IMR-90 (cell line): Measurements from ENCODE around the gene MPRIP. TPM values are rescaled to one million over a fixed set of nuclear protein-coding genes. Genes with fewer than 3 reads are reported as not detected.

ENCODE experiments used
- ATAC-seq: fragments of 200-7000 bp; cut with Tn5 transposase; 2 replicates; pipeline ENCODE4 v1.9.1; 2020; ENCODE audit warnings: low read depth, mild to moderate bottlenecking, moderate library complexity
- BruUV-seq: library from RNA; stranded (reverse); fragments of 400-500 nt; replicated peaks from 2 replicates; lab custom pipeline; 2021; lab: Mats Ljungman, UMichigan
- CTCF ChIA-PET: fragments of 300-600 bp; formaldehyde crosslinking; extraction: SDS; loops from one replicate; lab custom pipeline; 2021; ENCODE audit warnings: antibody characterized with exemption; lab: Yijun Ruan, JAX
- POLR2A ChIA-PET: fragments of 300-600 bp; sonication (Branson Sonifier 250); formaldehyde crosslinking; loops from one replicate; lab custom pipeline; 2022; ENCODE audit warnings: antibody characterized with exemption; ENCODE audit not compliant: unreplicated experiment; lab: Charles Lee
- DNase-seq: peaks from one replicate; pipeline ENCODE4 v3.0.0; 2013
- H2AFZ ChIP-seq: replicated peaks from 2 replicates; pipeline ENCODE3; 2013; ENCODE audit warnings: low read length, mild to moderate bottlenecking; ENCODE audit not compliant: poor library complexity
- H2AK5ac ChIP-seq: 2 replicates; pipeline ENCODE4 v1.6.1; 2013; ENCODE audit warnings: low read depth, low read length, inconsistent platforms
- H2AK9ac ChIP-seq: replicated peaks from 2 replicates; pipeline ENCODE3; 2013; ENCODE audit warnings: mild to moderate bottlenecking, low read depth, low read length, moderate library complexity; ENCODE audit not compliant: poor library complexity
- H2BK120ac ChIP-seq: 2 replicates; pipeline ENCODE4 v1.6.1; 2013; ENCODE audit warnings: low read depth, low read length, inconsistent platforms
- H2BK15ac ChIP-seq: 3 replicates; pipeline ENCODE4 v1.6.1; 2013; ENCODE audit warnings: low read depth, low read length, inconsistent platforms
- H2BK20ac ChIP-seq: 2 replicates; pipeline ENCODE4 v1.6.1; 2013; ENCODE audit warnings: low read depth, mild to moderate bottlenecking, inconsistent platforms, low read length, moderate library complexity
- H2BK5ac ChIP-seq: 2 replicates; pipeline ENCODE4 v1.6.1; 2013; ENCODE audit warnings: mild to moderate bottlenecking, low read depth, low read length, inconsistent platforms; ENCODE audit not compliant: poor library complexity, severe bottlenecking
- H3K14ac ChIP-seq: replicated peaks from 2 replicates; pipeline ENCODE4 v1.6.1; 2013; ENCODE audit warnings: low read depth, low read length, inconsistent platforms
- H3K18ac ChIP-seq: 2 replicates; pipeline ENCODE4 v1.6.1; 2013; ENCODE audit warnings: low read depth, low read length, control low read depth
- H3K23ac ChIP-seq: 2 replicates; pipeline ENCODE4 v1.6.1; 2013; ENCODE audit warnings: low read depth, low read length, inconsistent platforms
- H3K27ac ChIP-seq: 2 replicates; pipeline ENCODE4 v1.5.1; 2013; ENCODE audit warnings: mild to moderate bottlenecking, control low read depth, low read length; ENCODE audit not compliant: insufficient read depth
- H3K27me3 ChIP-seq: 2 replicates; pipeline ENCODE4 v1.6.1; 2013; ENCODE audit warnings: low read length; ENCODE audit not compliant: control insufficient read depth, insufficient read depth
- H3K36me3 ChIP-seq: 2 replicates; pipeline ENCODE4 v1.6.1; 2013; ENCODE audit warnings: low read length, mixed read lengths; ENCODE audit not compliant: control insufficient read depth, insufficient read depth
- H3K4ac ChIP-seq: 2 replicates; pipeline ENCODE4 v1.6.1; 2013; ENCODE audit warnings: low read depth, low read length, inconsistent platforms
- H3K4me1 ChIP-seq: 2 replicates; pipeline ENCODE4 v1.6.1; 2013; ENCODE audit warnings: low read length, mixed read lengths; ENCODE audit not compliant: control insufficient read depth, insufficient read depth
- H3K4me2 ChIP-seq: 2 replicates; pipeline ENCODE4 v1.6.1; 2013; ENCODE audit warnings: low read depth, mild to moderate bottlenecking, control low read depth, low read length, moderate library complexity
- H3K4me3 ChIP-seq: 2 replicates; pipeline ENCODE4 v1.5.1; 2013; ENCODE audit warnings: low read depth, mild to moderate bottlenecking, control low read depth, low read length, moderate library complexity; ENCODE audit not compliant: insufficient read depth
- H3K56ac ChIP-seq: 2 replicates; pipeline ENCODE4 v1.6.1; 2013; ENCODE audit warnings: low read length, inconsistent platforms; ENCODE audit not compliant: insufficient read depth; ENCODE audit errors: extremely low read depth
- H3K79me1 ChIP-seq, 2 experiments: 2 replicates each; pipeline ENCODE4 v1.6.1; 2013; ENCODE audit warnings: low read length in 2 of 2, inconsistent platforms in 1 of 2, low read depth in 1 of 2
- H3K9ac ChIP-seq: 2 replicates; pipeline ENCODE4 v1.6.1; 2013; ENCODE audit warnings: low read depth, low read length, control low read depth
- H3K9me1 ChIP-seq: 2 replicates; pipeline ENCODE4 v1.6.1; 2013; ENCODE audit warnings: low read length, inconsistent platforms; ENCODE audit not compliant: insufficient read depth
- H3K9me3 ChIP-seq: 2 replicates; pipeline ENCODE4 v1.6.1; 2013; ENCODE audit warnings: low read length; ENCODE audit not compliant: control insufficient read depth, insufficient read depth
- H4K20me1 ChIP-seq: 2 replicates; pipeline ENCODE4 v1.6.1; 2013; ENCODE audit warnings: low read length, inconsistent platforms; ENCODE audit not compliant: insufficient read depth
- H4K5ac ChIP-seq: 2 replicates; pipeline ENCODE4 v1.6.1; 2013; ENCODE audit warnings: mild to moderate bottlenecking, low read depth, low read length, control low read depth
- H4K8ac ChIP-seq, 2 experiments: 2 replicates each; pipeline ENCODE4 v1.6.1; 2013; ENCODE audit warnings: low read depth in 2 of 2, low read length in 2 of 2, control low read depth in 1 of 2, inconsistent platforms in 1 of 2
- H4K91ac ChIP-seq: 2 replicates; pipeline ENCODE4 v1.6.1; 2013; ENCODE audit warnings: low read depth, low read length, inconsistent platforms; ENCODE audit not compliant: insufficient read depth
- CEBPB ChIP-seq: IDR thresholded peaks from 2 replicates; pipeline ENCODE4 v1.6.1; 2012; ENCODE audit warnings: low read depth, low read length, improper control_type of control experiment
- RCOR1 ChIP-seq: IDR thresholded peaks from 2 replicates; pipeline ENCODE4 v1.6.1; 2012; ENCODE audit warnings: mild to moderate bottlenecking, low read length, improper control_type of control experiment; ENCODE audit not compliant: insufficient replicate concordance
- RFX5 ChIP-seq: IDR thresholded peaks from 2 replicates; pipeline ENCODE4 v1.8.0; 2012; ENCODE audit warnings: low read depth, mild to moderate bottlenecking, low read length, moderate library complexity
- WGBS, 2 experiments: methylation state at CpG; one replicate each; pipeline versions ENCODE4 v1.1.5 to v1.1.7; 2013; ENCODE audit warnings: missing lambda C conversion rate in 2 of 2; ENCODE audit not compliant: insufficient read length in 1 of 2; ENCODE audit errors: extremely low coverage in 2 of 2; 5-methylcytosine and 5-hydroxymethylcytosine counted together
- dilution Hi-C: fragments of 300-500 bp; cut with HindIII; formaldehyde crosslinking; loops from one replicate; pipeline ENCODE4 v1.14.3; 2018; ENCODE audit warnings: low sequenced_read_pairs; ENCODE audit not compliant: unreplicated experiment
- in situ Hi-C: fragments of 300-500 bp; cut with MboI; formaldehyde crosslinking; loops from 3 replicates; pipeline ENCODE4 v1.14.3; 2019; ENCODE audit warnings: low sequenced_read_pairs, inconsistent platforms, mixed read lengths
- intact Hi-C: fragments of 100-400 bp; cut with micrococcal nuclease; formaldehyde crosslinking; loops from 2 replicates; pipeline ENCODE4 v1.10.0; 2022
- polyA plus RNA-seq, 3 experiments: library from polyadenylated mRNA; depleted of rRNA; stranded (reverse); fragments of >200 nt; gene quantifications; 2 replicates each; pipeline ENCODE4 v1.2.3, GENCODE V29; 2012; ENCODE audit warnings: low replicate concordance in 1 of 3
- total RNA-seq: library from RNA; depleted of rRNA; stranded (reverse); fragments of >200 nt; gene quantifications from 2 replicates; pipeline ENCODE4 v1.2.3, GENCODE V29; 2012
- TF ChIP-seq, protein P1 (sequence below): fragments of 150-350 bp; IDR thresholded peaks from 2 replicates; pipeline ENCODE4 v1.6.1; 2016; ENCODE audit warnings: low read depth, mild to moderate bottlenecking, low read length, moderate library complexity, borderline replicate concordance

The MPRIP gene
- total and polyA plus RNA-seq, 2 of the 4 experiments (the other 2 are of a cell fraction) = 111 to 149 TPM

DNA sequence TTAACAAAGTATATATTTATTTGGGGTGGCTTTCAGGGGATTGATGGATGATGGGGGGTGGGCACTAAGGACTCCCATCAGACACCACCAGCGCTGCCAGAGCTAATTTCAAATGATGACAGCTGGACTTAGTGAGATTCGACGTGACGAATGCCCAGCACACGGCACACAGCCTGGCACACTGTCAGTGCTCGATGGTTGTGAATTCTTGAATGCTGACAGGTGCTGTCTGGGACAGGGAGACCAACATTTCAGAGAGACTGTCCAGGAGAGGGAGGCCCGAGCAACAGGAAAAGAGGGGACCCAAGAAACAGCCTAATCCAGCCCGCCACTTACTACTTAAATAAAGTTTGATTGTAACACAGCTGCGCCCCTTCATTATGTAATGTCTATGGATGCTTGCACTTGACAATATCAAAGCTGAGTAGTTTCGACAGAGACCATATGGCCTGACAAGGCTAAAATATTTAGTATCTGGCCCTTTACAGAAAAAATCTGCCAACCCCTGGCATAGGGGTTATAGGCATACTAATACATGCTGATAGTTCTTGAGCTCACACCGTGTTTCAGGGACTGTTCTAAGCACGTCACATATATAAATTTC lies 6.2 kb upstream of the MPRIP start:
- peak overlapping the region; percentile 52; the same call in 1 of the 2 replicates for H2AK5ac ChIP-seq
- dilution Hi-C loops = no loop called here

More for the DNA sequence above, 6.2 kb upstream of the MPRIP start:
- H2BK20ac ChIP-seq = no peak overlapping the region
- CTCF ChIA-PET = interaction anchor here (0.6 kb wide), 2 partner anchors 73 to 116 kb away, joined by 3 read pairs; no protein-coding TSS in a partner anchor
- H2BK15ac ChIP-seq = no peak overlapping the region
- TF ChIP-seq, protein P1, sequence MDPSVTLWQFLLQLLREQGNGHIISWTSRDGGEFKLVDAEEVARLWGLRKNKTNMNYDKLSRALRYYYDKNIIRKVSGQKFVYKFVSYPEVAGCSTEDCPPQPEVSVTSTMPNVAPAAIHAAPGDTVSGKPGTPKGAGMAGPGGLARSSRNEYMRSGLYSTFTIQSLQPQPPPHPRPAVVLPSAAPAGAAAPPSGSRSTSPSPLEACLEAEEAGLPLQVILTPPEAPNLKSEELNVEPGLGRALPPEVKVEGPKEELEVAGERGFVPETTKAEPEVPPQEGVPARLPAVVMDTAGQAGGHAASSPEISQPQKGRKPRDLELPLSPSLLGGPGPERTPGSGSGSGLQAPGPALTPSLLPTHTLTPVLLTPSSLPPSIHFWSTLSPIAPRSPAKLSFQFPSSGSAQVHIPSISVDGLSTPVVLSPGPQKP = no peak
- TF ChIP-seq CEBPB = no peak
- no peak for TF ChIP-seq RFX5
- no peak for TF ChIP-seq RCOR1
- H4K91ac ChIP-seq = no peak overlapping the region
- H2AFZ ChIP-seq = no peak overlapping the region
- peaks cover 0 to 5% of the 10 kb centered on the region in 2 experiments; a peak in 2 of 4 replicates for H3K79me1 ChIP-seq
- no peak overlapping the region for H3K14ac ChIP-seq
- no peak overlapping the region for H3K4me3 ChIP-seq
- no peak overlapping the region for H4K8ac ChIP-seq
- no TSS peak for BruUV-seq
- DNase-seq = no peak
- no peak overlapping the region for H2BK5ac ChIP-seq
- H3K4me2 ChIP-seq = no peak overlapping the region
- no peaks in the 10 kb centered on the region for H4K20me1 ChIP-seq
- H3K36me3 ChIP-seq = no peaks in the 10 kb centered on the region
- POLR2A ChIA-PET = no interaction called here
- H2AK9ac ChIP-seq = no peak overlapping the region
- H3K9me1 ChIP-seq = peaks cover 18% of the 10 kb centered on the region
- no peak overlapping the region for H2BK120ac ChIP-seq
- intact Hi-C loops (no loop called here), in situ Hi-C loops (no loop called here)
- ATAC-seq = no peak
- H3K23ac ChIP-seq = no peak overlapping the region
- H3K9ac ChIP-seq = no peak overlapping the region
- H3K4ac ChIP-seq = no peak overlapping the region
- no peaks in the 10 kb centered on the region for H3K27me3 ChIP-seq
- peaks cover 19% of the 10 kb centered on the region for H3K4me1 ChIP-seq
- H3K27ac ChIP-seq = no peak overlapping the region
- H3K9me3 ChIP-seq = no peaks in the 10 kb centered on the region
- H3K56ac ChIP-seq = no peak overlapping the region
- no peak overlapping the region for H3K18ac ChIP-seq
- H4K5ac ChIP-seq = no peak overlapping the region
- WGBS, 2 experiments = 70% methylated on average over 4 of the region's 12 CpGs; no CpG with 5 or more reads in 1 of the 2 experiments
